ENCODE measurements around the gene MRPL37.

DNA sequence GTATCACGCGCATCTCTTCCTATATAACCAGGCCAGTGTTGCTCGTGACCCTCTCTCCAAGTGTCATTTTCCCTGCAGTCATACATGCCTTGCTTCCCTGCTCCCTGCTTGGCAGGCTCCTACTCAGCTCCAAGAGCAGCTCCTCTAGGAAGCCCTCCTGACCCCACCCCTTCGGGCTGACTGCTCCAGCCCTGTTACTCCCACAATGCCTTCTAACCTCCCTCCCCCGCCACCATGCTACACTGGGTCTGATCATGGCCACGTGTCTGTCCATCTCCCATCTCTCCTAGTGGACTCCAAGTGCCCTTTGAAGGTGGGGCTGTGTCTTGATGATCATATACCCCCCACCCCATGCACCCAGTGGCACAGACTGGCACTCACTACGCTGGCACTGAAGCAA, 44.7 kb downstream of the MRPL37 start:
- TF ChIP-seq, protein P1, sequence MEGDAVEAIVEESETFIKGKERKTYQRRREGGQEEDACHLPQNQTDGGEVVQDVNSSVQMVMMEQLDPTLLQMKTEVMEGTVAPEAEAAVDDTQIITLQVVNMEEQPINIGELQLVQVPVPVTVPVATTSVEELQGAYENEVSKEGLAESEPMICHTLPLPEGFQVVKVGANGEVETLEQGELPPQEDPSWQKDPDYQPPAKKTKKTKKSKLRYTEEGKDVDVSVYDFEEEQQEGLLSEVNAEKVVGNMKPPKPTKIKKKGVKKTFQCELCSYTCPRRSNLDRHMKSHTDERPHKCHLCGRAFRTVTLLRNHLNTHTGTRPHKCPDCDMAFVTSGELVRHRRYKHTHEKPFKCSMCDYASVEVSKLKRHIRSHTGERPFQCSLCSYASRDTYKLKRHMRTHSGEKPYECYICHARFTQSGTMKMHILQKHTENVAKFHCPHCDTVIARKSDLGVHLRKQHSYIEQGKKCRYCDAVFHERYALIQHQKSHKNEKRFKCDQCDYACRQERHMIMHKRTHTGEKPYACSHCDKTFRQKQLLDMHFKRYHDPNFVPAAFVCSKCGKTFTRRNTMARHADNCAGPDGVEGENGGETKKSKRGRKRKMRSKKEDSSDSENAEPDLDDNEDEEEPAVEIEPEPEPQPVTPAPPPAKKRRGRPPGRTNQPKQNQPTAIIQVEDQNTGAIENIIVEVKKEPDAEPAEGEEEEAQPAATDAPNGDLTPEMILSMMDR (IDR thresholded peaks at IDR 0.05; ENCODE audit: borderline replicate concordance, extremely low read depth, low read length, poor library complexity, severe bottlenecking), result no peak
- TF ChIP-seq EZH2 (IDR thresholded peaks at IDR 0.05; ENCODE audit: borderline replicate concordance, low read depth, low read length, severe bottlenecking), result no peak
